Stimulated activated naive CD8-positive, alpha-beta T cell treated with anti-CD3 and anti-CD28 coated beads, Interleukin-15, Interleukin-2, amounts not matched to agents 100 U/mL and 50 U/mL, for 24 hours (primary cell): Measurements from ENCODE around the gene RNF151.
"Not testable (repeated sequence)": the region's sequence is repeated elsewhere in the genome, so short reads cannot be mapped to it uniquely, and the experiment has no call there.

Experiments used
- ATAC-seq: fragments of 150-1000 bp; cut with Tn5 transposase; one replicate; pipeline ENCODE4 v1.10.0; 2021
- DNase-seq: peaks from one replicate; pipeline ENCODE4 v3.0.0; 2021

The RNF151 gene

DNA sequence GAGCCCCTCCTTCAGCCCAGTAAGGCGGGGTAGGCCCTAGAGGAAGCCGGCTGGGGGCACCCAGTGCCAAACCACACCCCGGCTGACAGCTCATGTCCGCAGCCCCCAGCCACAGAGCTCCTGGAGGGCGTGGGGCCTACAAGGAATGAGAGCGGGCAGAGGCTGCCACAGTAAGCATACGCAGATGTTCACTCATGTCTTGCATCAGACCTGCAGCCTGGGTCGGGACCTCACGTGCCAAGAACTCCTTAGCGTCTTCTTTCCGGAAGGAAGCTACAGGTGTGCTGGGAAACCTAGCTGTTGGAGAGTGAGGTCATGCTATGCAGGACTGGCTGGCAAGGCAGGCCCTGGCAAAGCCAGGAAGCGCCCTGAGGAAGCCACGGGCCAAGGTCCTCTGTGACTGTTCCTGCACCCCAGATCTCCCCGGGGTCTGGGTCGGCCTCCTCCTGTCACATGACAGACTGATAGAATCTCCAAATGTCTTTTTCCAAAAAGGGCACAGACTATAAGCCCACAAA is 41.4 kb downstream of the RNF151 start:
- peak; percentile 20 for ATAC-seq
- DNase-seq, result peak; percentile 61

GRCh38 chr16:2008631-2009163 is 42.0 kb downstream of the RNF151 start:
- DNase-seq (peak; percentile 64), ATAC-seq (no peak)

DNA sequence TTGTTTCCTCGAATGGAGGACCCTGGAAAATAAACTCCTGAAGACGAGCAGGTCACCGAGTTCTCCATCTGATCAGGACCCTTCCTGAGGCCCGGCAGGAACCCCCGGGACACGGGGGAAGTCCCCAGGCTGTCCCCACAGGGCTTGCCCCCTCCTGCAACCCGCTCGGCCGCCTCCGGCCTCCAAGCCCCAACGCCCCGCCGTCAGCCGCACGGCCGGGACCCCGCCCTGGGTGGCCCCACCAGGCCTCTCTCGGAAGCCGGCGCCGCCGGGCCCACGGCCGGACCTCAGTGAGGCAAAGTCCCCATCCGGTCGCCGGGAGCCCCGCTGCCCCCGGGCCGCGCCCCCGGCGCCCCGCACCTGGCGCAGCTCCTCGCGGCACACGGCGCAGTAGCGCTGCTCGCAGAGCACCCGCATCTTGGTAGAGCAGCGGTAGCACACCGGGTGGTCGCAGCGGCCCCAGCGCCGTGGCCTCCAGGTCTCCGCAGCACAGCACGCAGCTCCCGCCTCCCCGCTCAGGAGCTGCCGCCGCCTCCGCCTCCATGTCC is 42.6 kb downstream of the RNF151 start:
- peak; percentile 44 for DNase-seq
- peak; percentile 17 for ATAC-seq

DNA sequence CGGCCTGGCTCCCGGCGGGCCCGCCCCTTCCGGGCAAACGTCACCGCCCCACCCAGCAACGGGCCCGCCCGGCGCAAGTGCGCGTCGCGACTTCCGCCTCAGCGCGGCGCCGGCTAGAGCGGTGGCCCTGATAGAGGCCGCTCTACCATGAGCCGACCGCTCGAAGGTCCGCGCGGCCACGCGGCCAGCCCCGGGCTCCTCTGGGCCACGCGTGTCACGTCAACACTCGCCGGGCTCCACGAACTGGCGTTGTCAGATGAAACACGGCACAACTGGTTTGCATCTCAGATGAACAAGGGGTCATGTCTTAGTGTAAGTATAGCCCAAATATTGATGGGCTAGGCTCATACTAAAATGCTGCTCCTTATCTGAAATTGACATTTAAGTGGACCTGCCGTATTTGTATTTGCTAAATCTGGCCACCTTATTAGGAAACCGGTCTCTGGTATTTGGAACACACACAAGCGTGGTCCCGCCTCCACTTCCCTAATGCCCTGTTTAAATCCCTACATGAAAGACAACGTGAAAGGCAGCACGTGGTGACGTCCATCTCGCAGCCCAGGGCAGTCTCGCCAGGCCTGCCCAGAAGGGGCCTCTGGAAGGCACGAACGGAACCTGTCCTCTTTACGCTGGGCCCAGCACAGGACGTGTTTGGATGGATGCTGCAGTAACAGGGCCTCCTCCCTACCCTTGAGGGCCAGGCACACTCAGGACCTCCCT is 43.3 kb downstream of the RNF151 start, which contains the start of gene ZNF598:
Gene ZNF598 (minus strand): TSS at position 31 of the 720 bp plus-strand sequence.
- ATAC-seq (peak; percentile 96), DNase-seq (peak; percentile 89)

- DNase-seq, ATAC-seq: not testable (repeated sequence)
These were observed 45.1 kb downstream of the RNF151 start for GRCh38 chr16:2011726-2012125.

DNA sequence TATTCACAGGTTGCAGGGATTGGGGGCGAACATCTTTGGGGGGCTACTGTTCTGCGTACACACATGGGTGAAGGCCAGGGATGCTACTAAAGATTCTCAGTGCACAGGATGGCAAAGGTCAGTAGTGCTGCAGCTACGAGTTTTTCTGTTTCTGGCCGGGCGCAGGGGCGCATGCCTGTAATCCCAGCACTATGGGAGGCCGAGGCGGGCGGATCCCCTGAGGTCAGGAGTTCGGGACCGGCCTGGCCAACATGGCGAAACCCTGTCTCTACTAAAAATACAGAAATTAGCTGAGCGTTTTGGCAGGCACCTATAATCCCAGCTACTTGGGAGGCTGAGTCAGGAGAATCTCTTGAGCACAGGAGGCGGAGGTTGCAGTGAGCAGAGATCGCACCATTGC is 46.9 kb downstream of the RNF151 start:
- DNase-seq (no peak), ATAC-seq (no peak)

DNA sequence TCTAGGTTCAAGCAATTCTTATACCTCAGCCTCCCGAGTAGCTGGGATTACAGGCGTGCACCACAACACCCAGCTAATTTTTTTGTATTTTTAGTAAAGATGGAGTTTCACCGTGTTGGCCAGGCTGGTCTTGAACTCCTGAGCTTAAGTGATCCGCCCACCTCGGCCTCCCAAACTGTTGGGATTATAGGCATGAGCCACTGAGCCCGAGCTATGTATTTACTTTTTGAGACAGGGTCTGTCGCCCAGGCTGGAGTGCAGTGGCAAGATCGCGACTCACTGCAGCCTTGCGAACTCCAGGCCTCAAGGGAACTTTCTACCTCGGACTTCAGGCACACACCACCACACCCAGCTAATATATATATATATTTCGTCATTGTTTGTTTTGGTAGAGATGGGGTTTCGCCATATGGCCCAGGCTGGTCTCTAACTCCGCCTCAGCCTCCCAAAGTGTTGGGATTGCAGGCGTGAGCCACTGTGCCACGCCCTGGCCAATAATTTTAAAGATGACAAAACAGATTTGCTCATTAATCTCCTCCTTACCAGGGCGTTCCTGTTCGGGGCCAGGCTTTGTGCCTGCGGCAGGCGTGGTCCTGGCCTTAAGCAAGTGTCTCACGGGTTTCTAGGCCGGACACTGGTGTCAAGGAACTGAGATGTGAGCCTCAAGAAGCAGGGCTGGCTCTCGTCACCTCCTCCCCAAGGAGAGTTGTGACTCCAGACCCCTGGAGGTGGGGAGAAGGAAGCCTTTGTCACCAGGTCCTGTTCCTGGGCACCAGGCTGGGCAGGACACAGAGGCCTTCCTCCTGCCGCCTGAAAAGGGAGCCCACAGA is 48.7 kb downstream of the RNF151 start:
- ATAC-seq, result no peak
- no peak for DNase-seq

GRCh38 chr16:2015947-2016208 is 49.2 kb downstream of the RNF151 start:
- ATAC-seq (no peak), DNase-seq (no peak)

GRCh38 chr16:2016407-2016922 is 49.8 kb downstream of the RNF151 start:
- DNase-seq (peak; percentile 52), ATAC-seq (no peak)
